ENCODE measurements around the gene KCND2. TPM values are rescaled to one million over a fixed set of nuclear protein-coding genes. Genes with fewer than 3 reads are reported as not detected.

Gene KCND2
- total RNA-seq, 1 donor from 2014 or later: 0.17 TPM

DNA sequence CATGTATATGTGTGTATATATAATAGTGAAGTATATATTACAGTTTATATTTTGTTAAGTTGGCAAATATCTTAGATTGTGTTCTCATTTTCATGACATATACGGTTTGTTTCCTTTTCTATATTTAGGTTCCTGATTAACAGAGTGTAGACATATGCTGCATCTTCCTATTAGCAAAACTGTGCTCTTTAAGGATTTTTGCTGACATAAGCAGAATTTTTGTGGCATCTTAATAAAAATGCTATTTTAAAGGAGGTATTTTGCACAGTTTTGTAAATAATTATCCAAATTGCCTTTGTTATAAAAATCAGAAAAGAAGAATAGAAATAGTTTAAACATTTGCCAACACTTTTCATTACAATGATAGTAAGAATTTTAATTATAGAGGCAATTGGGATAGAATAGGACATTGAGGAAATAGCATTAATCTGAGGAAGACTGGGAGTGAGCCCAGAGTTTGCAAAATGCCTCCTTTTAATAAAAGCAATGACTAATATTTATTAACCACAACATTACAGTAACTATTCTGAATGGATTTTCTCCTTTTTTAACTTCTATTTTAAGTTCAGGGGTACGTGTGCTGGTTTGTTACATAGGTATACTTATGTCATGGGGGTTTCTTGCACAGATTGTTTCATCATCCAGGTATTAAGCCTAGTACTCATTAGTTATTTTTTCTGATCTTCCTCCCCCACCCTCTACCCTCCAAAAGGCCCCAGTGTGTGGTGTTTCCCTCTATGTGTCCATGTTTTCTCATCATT lies 38.2 kb downstream of the KCND2 start:
- DNase-seq: no peak

DNA sequence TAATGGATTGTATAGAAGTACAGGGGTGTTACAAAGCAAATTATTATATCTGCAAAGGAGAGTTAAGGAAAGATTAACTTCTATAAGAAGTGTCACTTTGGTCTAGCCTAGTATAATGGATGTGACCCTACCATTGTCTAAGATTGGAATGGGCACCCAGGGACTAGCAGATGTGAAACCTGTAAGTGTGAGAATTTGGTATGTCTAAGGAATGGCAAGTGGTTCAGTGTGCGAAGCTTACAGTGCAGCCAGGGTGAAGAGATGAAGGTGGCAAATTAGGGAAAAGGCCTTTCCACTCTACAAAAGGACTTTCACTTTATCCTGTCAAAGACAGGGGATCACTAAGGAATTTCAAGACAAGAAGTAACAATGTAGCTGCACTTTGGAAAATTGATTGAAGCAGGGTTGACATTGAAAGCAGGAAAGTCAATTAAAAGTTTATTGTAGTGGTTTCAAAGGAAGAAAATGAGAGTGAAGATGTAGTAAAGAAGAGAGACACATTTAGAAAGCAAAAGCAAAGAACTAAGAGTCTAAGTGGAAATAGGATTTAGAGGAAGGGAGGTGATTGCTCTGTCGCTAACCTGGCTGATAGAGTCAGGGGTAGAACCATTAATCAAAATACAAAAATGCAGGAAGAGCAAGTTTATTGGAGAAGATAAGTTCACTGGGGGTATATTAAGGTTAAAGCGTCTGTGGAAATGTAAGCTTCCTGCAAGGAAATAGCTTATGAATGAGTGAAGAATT lies 47.4 kb downstream of the KCND2 start:
- DNase-seq: peak; percentile 12

DNA sequence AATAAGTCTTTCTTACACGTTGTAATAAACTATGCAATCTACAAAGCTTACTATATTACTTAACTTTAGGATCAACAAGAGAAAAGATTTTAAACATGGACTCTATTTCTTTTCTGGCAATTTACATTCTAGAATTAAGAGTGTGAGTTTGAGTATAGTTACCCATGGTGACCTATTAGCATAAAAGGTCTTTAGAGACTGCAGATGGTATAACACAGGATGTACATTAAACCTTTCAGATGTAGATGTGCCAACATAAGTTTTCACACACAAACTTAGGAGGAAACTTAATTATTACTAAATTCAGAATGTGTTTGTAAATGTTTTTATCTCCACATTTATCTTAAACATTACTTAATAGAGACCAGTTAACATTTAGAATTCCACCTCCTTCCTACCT lies 54.1 kb downstream of the KCND2 start:
- DNase-seq: no peak

DNA sequence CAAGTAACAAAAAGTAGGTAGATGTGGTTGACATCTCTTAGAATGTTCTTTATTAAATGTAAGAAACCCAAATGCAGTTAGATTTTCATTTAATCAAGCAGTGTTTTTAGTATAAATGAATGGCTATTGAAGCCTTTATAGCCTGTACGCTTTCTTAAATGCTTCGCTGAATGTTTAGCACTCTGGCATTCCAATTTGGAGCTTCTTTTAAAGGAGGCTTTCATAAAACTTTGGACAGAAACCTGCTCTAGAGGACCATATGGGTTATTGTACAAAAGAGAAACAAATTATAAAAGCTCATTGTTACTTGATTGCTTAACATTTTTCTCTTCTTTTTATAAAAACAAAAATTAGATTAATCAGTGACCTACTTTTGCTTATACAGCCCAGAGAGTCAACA lies 59.5 kb downstream of the KCND2 start:
- DNase-seq: no peak

DNA sequence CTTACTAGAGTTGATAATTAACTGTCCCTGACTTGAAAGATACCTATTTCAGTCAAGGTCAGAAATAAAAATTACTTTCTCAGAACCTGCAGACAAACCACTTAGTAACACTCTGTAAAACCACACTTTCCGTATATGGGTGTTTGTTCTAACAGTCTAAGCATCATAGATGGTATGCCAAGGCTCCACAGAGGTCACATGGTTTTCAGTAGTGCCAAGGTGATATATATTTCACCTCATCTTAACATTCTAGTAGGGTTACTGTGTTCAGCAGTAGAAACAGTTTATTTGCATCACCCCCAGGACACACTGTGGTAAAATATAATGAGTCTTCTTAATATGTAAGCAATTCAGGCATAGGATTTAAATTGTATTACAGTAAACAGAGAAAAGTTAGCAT lies 61.5 kb downstream of the KCND2 start:
- DNase-seq: no peak

DNA sequence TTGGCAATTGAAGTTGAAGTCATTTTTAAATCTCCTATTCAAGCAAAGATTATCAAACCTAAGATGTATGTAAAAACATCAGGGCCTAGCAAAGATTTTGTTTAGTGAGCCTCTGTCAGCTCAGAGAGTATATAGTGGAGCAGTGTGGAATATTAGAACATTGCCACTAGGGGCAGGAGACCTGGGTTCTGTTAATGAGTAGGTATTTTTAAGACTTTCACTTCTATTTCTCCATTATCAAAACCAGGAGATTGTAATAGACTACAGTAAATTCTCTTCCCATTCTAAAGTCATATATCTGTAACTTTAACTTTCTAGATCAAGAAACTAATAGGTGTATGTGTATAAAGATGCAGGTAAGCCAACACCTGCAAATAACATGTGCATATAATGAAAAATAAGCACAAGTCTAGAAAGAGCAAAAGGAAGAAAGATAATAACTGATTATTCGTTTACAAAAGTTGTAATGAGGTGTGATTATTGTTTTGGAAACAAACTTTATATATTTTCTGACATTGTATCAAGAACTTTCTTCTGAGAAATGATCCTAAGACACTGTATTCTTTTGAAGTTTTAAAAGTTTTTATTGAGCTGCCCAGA lies 64.4 kb downstream of the KCND2 start:
- DNase-seq: peak; percentile 5

DNA sequence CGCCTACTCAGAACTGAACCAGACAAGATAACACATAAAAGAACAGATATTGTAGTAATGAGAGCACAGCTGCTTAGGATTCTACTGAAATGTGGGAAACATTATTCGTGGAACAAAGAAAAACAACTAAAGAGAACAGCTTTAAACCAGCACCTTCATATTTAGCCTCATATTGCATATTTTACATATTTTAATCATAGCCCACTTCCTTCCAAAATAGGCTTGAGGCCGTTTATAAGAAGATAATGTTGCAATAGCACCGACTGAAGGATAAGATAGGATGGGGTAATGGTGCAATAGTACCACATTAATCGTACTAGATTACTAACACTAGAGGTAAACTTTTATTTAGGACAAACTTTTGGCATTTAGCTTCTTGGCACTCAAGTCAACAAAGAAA lies 71.3 kb downstream of the KCND2 start:
- DNase-seq: no peak

DNA sequence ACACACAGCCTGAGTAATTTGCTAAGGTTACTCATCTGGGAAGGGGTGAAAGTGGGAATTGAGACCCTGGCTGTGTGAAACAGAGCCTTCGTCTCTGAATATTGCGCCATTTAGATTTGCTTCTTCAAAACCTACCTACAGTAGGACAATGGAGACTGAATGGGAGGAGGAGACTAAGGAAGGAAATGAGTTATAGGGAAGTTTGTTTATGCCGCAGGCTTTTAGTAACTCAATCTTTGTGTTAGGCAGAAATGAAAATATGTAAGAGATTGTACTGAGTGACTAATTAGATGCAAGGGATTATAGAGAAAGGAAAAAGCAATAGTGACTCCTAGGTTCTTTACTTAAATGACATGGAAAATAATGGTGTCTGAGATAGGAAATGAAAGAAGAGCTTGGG lies 80.2 kb downstream of the KCND2 start:
- DNase-seq: no peak

DNA sequence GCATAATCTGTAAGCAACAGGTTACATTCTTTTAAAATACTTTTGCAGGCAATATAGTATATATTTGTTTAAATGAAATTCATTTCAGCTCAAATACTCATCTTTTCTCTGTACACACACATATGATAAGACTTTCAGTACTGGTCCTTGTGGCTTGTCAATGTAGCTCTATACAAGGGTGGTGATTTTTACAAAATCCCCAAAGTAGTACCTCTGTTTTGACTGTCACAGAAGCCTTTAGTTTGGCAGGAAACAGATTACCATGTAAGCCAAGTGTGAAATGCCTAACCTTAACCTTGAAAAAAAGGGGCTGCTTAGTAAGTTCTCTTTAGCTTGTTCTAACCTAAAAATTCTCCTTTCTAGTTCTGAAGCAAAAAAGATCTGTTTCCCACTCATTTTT lies 87.9 kb downstream of the KCND2 start:
- DNase-seq: no peak

DNA sequence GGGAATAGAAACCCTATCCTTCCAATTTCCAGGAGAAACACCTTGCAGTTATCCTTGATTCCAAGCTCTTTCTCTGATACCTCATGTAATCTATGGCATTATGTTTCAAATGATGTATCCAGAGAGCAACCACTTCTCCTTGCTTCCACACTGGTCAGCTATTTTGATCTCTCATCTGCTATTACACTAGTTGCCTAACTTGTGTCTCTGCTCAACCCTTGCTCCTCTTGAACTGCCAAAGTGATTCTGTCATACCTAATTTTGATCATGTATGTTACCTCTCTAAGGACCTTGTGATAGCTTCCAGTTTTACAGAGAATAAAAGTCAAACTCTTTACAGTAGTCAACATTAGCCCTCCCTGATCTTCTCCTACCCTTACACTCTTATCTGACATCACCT lies 90.4 kb downstream of the KCND2 start:
- no peak for DNase-seq

DNA sequence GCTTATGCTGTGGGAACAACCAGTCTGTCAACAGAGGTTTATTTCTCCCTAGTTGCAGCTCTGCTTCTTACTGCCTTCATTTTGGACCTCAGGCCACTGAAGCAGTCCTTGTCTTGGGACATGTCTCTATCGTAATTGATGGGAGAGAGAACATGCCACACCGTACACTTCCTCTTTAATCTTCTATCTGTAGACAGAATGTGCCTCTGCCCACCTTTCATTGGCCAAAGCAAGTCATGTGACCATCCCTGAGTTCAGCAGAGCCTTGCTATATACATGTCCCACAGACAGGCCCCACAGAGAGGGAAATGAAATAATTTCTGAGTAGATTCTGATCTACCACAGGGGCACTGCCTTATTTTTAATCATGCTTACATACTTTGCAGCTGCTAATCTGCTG lies 98.0 kb downstream of the KCND2 start:
- DNase-seq: no peak

DNA sequence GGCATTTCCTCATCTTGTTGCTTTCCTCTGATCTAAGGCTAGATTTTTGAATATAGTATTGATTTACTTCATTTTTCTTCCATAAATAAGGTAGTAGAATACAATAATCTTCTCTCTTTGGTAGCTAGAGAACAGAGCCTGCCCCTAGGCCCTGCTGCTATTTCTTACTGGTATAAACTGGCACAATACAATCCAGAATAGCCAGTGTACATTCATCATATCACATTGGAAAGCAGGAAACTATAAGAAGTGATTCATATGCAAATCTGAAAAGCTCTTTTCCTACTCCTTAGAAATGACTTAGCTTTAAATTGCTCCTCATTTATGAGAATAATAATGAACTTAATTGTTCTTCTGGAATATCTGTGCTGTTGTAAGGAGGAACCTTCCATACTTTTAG lies 100.2 kb downstream of the KCND2 start:
- DNase-seq: no peak

DNA sequence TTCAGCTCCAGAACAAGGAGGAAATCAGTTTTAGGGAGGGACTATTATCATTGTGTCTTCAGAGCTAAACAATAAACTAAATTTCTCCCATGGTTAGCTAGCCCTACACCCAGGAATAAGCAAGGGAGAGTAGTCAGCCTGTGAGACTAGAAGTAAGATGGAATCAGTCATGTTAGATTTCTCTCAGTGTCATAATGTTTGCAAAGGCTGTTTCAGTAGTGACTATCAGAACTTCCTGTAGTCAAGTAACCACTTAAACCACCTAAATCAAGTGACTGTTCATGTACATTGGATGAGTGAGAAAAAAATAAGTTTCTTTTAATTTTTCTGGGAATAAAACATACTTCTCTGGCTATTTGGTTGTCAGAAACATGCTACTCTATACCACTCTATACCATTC lies 121.6 kb downstream of the KCND2 start:
- DNase-seq: no peak

DNA sequence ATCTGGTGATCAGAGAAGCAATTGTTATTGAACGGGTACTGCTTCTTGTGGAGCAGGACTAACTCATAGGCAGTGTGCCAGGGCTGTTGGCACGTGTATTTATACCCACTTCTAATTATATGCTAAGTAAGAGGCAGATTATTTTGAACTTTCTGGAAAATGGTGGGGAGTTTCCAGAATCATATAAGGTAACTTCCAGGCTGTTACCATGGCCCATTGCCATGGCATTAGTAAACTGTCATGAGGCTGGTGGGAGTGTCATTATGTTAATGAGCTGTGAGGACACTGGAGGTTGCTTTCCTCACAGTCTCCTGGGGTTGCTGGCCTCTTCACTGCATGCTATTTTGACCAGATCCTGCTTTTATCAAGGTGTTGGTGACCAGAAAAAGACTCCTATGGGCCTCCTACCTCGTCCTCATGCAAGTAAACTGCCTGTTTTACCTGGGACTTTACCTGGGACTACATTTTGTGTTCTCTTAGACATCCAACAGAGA lies 122.6 kb downstream of the KCND2 start:
- DNase-seq: no peak

DNA sequence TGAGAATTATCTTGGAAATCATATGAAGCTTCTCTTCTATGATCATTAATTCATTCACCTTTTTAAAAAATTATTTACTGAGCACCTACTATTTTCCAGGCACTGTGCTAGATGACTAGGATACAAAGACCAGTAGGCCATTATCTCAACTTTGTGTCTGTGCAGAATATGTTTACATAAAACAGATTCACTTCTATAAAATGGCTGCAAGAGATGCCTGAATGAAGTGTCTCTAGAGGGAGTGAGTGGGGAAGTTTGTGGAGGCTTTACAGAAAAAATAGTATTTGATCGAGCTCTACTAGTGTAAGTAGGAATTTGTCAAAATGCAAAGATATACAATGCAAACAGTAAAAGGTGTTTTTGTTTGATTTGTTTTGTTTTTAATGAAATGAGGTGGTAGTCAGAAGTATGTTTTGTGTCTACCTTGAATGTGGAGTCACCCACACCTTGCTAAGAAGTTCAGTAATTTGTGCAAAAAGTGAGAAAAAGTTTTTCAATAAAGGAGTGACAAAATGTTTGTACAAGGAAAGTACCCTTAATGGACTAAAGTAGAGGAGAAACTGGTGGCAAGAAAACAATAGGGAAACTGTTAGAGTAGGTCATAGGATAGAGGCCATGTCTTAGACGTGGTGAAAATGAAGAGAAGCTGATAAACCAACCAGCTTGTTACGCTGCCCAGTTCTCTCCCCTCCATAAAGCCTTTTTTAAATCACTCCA lies 125.5 kb downstream of the KCND2 start:
- DNase-seq: no peak

DNA sequence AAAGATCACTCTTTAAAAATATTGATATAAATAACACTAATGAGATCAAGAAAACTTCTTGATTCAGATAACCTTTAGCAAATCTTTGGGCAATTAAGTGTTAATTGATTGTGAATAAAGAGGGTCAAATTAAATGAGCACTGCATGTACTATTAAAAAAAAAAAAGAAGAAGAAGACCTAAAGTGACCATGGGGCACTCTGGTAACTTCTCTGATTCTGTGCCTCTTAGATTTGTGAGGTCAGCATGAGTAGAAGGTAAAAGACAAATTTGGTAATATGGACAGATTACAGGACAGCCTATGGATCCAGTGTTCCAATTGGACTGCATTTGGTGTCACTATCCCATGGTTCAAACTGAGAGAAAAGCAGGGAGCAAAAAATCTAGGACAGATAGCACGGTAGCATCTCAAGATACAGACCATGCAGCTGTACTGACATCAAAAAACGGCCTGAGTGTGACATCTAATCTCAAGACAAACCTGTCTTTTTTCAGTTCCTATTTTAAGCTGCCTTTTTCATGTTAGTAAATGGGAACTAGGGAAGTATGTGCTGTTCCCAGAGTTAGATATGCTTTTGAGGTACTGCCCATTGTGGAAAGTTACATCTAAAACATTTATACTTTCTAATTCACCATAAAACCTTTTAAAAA lies 128.0 kb downstream of the KCND2 start:
- no peak for DNase-seq

DNA sequence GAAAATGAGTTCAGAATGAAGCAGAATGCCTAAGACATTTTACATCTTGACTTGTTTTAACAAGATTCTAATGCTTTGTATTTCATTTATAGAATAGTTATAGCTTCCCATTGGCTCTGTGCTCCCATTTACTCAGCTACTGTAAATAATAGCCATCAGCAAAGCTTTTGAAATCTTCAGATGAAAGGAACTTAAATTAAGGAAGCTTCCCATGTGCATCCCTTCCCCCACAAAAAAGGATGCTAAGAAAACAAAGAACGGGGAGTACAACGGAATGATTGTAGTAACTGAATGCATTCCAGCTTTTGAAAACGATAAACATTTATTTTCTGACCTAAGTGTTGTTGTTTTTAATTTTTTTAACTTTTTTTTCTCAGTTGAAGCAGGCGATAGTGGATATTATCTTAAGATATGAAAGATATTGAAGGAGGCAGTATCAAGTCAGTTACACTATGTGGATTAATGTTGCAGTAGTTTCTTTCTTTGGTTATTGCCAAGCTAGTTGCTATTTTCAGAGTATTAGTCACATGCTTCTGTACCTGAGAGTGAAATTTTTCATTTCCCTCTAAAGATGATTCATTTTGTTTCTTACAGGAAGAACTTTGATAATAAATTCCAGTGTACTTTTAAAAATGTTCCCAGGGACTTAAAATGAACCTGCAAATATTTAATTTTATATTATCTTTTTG lies 129.2 kb downstream of the KCND2 start:
- DNase-seq: peak; percentile 39

DNA sequence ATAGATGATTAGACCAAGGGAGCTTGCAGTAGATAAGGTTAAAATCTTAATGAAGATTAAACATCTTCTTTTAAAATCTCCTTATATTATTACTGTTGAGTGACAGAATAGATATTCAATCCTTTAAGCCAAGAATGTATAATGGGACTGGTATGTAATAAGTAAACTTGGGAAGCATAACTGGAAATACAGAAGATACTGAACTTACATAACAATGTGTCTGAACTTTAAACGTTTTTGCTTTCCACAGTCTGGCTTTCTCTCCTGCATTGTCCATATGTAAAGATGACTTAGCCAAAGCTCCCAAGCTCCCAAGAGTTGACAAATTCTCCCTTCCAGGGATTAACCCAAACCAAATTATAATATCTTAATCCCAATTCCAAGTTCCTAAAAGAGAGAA lies 129.8 kb downstream of the KCND2 start:
- peak; percentile 9 for DNase-seq

DNA sequence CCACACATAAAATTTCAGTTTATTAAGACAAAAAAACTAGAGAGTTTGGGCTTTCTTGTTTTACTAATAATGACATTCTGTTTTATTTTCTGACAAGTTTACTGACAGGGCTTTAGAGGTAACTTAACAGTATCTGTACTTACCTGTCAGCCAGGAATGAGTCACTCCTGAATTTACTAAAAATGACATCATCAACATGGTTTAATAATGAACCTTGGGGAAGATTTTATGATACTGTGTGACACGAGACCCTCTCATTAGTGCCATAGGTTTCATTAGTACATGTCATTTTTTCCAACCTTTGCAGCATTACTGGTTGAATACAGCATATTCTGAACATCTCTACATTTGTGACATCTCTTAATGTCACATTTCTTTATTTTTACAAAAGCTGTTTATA lies 131.1 kb downstream of the KCND2 start:
- DNase-seq: no peak

DNA sequence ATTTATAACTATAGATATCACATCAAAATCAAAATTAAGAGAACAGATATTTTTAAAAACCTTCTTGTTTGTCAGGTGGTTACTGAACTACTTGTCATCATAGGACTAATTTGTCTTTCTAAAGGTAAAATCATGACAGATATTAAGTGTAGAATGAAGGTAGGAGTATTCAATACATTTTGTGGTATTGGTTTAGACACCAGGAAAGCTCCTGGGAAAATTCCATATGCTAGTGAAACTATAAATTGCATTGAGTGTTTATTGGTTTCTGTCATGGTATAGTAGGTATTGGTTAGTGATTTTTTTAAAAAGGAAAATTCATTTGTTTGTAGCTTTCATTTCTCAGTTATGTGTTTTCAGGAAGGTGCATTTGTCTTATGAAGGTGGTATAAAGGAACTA lies 132.7 kb downstream of the KCND2 start:
- no peak for DNase-seq

DNA sequence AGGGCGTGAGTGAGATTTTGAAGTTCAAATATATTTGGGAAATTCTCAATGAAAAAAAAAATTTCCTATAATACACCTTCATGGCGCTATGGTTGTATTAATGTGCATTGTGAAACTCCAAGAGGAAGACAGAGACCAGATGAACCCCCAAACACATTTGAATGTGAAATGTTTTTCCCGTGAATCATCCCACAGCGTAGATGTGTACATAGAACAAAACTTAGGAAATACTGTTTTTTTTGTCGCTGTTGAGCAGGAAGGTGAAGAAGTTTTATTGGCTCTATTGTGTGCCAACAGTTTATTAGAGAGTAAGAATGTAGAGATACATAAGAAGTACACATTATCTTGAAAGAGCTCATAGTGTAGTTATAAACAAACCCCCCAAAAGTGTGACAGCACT lies 134.0 kb downstream of the KCND2 start:
- peak; percentile 55 for DNase-seq

All from dermis blood vessel endothelial cell (primary cell).